ENCODE results near the gene IMP3. TPM values are rescaled to one million over a fixed set of nuclear protein-coding genes. Genes with fewer than 3 reads are reported as not detected.

The IMP3 gene
- total and polyA plus RNA-seq, 7 donors: 55.4 to 117 (median 71.1) TPM

DNA sequence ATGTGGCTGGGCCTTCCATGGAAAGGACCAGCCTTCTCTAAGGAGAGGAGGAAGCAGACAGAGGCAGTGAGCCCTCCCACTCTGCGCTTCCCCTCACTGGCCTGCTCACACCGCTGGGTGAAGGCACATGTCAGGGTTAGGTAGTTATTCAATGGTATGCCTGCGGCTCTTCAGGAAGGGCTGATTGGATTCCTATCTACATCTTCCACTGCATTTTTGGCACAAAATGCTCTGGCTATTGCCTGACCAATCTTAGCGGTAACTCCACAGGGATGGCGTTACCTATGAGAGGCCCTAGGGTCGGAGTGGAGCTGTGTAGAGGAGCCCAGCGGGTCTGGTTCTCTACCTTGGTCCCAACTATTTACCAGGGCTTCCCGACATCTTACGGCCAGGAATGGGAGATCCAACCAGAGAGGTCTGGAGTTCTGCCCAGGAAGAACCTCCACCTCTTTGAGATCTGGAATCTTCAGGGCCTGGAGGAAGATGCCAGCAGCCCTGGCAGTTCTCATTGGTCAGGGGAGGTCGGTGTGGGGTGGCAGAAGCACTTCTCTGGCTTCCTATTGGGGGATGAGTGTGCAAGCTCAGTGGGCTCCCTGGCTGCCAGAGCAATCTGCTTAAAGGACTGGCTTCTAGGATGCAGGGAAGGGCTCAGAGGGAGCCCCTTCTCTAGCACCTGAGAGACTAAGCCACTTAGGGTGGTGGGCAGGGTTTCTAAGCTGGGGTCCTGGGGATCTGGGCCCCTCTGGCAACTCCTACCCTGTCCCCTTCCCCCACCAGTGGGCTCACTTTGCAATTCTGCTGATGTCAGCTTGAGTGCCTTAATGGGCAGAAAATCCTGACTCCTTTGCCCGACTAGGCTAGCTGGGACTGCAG is 31.9 kb upstream of the IMP3 start:
- no peak overlapping the region for H3K4me3 ChIP-seq
- H3K27ac ChIP-seq: peak overlapping the region; percentile 79 to 94 (median 92)
- H3K27me3 ChIP-seq: no peaks in the 10 kb centered on the region
- intact Hi-C loops (cut with DNase I): no loop called here
- 85% methylated on average over 11 of the region's 11 CpGs for WGBS, 2 donors
- H3K36me3 ChIP-seq: peaks cover 9 to 22% (median 18%) of the 10 kb centered on the region in 4 donors
- TF ChIP-seq POLR2A (IDR thresholded peaks at IDR 0.05) (no peak), POLR2AphosphoS5 (IDR thresholded peaks at IDR 0.05) (peak in 3 of 4 donors; percentile 18 to 68 (median 53))
- DNase-seq: no peak
- peaks cover 0 to 64% (median 52%) of the 10 kb centered on the region in 4 donors for H3K4me1 ChIP-seq
- no peaks in the 10 kb centered on the region for H3K9me3 ChIP-seq

- DNase-seq: no peak
- Histone ChIP-seq H3K4me3 (no peak overlapping the region), H3K4me1 (peaks cover 0 to 51% (median 48%) of the 10 kb centered on the region in 4 donors), H3K36me3 (peaks cover 0 to under 1% (median 0%) of the 10 kb centered on the region in 4 donors), H3K9me3 (no peaks in the 10 kb centered on the region), H3K27me3 (no peaks in the 10 kb centered on the region), H3K27ac (no peak overlapping the region)
- whole genome bisulfite sequencing, 2 donors: 87 to 89% methylated on average over 6 of the region's 6 CpGs
- intact Hi-C loops (cut with DNase I): no loop called here
- TF ChIP-seq EP300 (IDR thresholded peaks at IDR 0.05) (no peak), POLR2AphosphoS5 (IDR thresholded peaks at IDR 0.05) (no peak), POLR2A (IDR thresholded peaks at IDR 0.05) (no peak)
- TF ChIP-seq, protein P1, sequence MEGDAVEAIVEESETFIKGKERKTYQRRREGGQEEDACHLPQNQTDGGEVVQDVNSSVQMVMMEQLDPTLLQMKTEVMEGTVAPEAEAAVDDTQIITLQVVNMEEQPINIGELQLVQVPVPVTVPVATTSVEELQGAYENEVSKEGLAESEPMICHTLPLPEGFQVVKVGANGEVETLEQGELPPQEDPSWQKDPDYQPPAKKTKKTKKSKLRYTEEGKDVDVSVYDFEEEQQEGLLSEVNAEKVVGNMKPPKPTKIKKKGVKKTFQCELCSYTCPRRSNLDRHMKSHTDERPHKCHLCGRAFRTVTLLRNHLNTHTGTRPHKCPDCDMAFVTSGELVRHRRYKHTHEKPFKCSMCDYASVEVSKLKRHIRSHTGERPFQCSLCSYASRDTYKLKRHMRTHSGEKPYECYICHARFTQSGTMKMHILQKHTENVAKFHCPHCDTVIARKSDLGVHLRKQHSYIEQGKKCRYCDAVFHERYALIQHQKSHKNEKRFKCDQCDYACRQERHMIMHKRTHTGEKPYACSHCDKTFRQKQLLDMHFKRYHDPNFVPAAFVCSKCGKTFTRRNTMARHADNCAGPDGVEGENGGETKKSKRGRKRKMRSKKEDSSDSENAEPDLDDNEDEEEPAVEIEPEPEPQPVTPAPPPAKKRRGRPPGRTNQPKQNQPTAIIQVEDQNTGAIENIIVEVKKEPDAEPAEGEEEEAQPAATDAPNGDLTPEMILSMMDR (IDR thresholded peaks at IDR 0.05): no peak
Observed at GRCh38 chr15:75669879-75670212, 29.8 kb upstream of the IMP3 start.

DNA sequence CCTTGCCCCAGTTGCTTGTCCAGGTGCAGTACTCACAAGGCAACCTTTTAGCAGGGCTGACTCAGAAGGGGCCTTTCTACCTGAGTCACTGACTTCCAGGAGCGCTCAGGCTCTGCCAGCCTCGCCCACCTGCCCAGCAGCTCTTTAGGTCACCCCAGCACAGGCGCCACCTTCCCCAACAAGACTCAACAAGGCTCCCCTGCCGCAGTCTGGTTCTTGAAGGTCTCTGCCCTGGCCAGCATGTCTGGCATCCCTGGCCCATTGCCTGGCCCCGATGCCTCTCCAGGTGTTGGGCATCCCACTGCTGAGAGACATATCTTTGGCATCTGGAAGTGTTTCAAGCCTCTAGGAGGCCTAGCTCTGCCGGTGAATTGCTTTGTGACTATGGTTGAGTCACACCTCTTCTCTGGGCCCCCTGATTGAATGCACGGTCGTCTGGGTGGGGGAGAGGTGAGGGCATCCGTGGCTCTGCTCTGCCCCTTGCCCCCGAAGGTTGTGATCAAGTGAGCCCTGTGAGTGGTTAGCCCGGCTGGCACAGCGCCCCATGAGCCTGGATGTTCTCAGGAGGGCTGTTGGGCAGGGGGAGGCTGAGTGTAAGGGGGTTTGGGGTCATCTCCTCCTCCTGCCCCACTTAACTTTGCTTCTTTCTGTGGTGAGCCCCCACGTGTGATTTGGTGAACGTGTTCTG is 29.3 kb upstream of the IMP3 start:
- TF ChIP-seq POLR2A (IDR thresholded peaks at IDR 0.05) (no peak), POLR2AphosphoS5 (IDR thresholded peaks at IDR 0.05) (peak in 2 of 4 donors; percentile 14 to 39)
- Histone ChIP-seq H3K27me3 (no peaks in the 10 kb centered on the region), H3K27ac (no peak overlapping the region), H3K36me3 (no peaks in the 10 kb centered on the region), H3K4me3 (no peak overlapping the region), H3K9me3 (no peaks in the 10 kb centered on the region), H3K4me1 (peaks cover 0 to 46% (median 43%) of the 10 kb centered on the region in 4 donors)
- DNase-seq: no peak
- 77 to 83% methylated on average over 14 of the region's 14 CpGs for WGBS, 2 donors
- intact Hi-C loops (cut with DNase I): no loop called here

- no peaks in the 10 kb centered on the region for H3K9me3 ChIP-seq
- H3K27ac ChIP-seq: peak overlapping the region; percentile 40 to 75 (median 60)
- no peak overlapping the region for H3K4me3 ChIP-seq
- no peak for DNase-seq
- 33 to 64% methylated on average over 15 of the region's 15 CpGs for WGBS, 2 donors
- H3K4me1 ChIP-seq: peaks cover 0 to 28% (median 21%) of the 10 kb centered on the region in 4 donors
- TF ChIP-seq, protein P1 (IDR thresholded peaks at IDR 0.05): no peak
- TF ChIP-seq EP300 (IDR thresholded peaks at IDR 0.05) (peak in 2 of 4 donors; percentile 45 to 61), POLR2AphosphoS5 (IDR thresholded peaks at IDR 0.05) (peak in 3 of 4 donors; percentile 41 to 84 (median 66)), POLR2A (IDR thresholded peaks at IDR 0.05) (no peak)
- no peaks in the 10 kb centered on the region for H3K27me3 ChIP-seq
- H3K36me3 ChIP-seq: no peaks in the 10 kb centered on the region
- intact Hi-C loops (cut with DNase I): no loop called here
Observed at GRCh38 chr15:75666823-75667501, 26.9 kb upstream of the IMP3 start.

- Histone ChIP-seq H3K27me3 (no peaks in the 10 kb centered on the region), H3K4me1 (peaks cover 0 to 50% (median 43%) of the 10 kb centered on the region in 4 donors), H3K4me3 (no peak overlapping the region), H3K9me3 (no peaks in the 10 kb centered on the region), H3K27ac (peak overlapping the region in 2 of 4 donors; percentile 90), H3K36me3 (peaks cover 0 to 11% (median 0%) of the 10 kb centered on the region in 4 donors)
- intact Hi-C loops (cut with DNase I): no loop called here
- no peak for DNase-seq
- TF ChIP-seq POLR2A (IDR thresholded peaks at IDR 0.05) (no peak), POLR2AphosphoS5 (IDR thresholded peaks at IDR 0.05) (no peak), EP300 (IDR thresholded peaks at IDR 0.05) (no peak)
- TF ChIP-seq, protein P1 (IDR thresholded peaks at IDR 0.05): no peak
- 19 to 63% methylated on average over 11 of the region's 11 CpGs for whole genome bisulfite sequencing, 2 donors
Observed at GRCh38 chr15:75663931-75664421, 24.0 kb upstream of the IMP3 start.

Data from sigmoid colon (tissue), 7 donors.